Measurements from ENCODE around the gene KDM8.

KDM8 gene

GRCh38 chr16:27216297-27216885, 13.1 kb downstream of the KDM8 start:
- no peak for DNase-seq (ENCODE audit: low spot score)

GRCh38 chr16:27217256-27217655, 13.9 kb downstream of the KDM8 start:
- DNase-seq (ENCODE audit: low spot score): peak; percentile 33

- no peak for DNase-seq (ENCODE audit: low spot score)
Observed at GRCh38 chr16:27218756-27219155, 15.4 kb downstream of the KDM8 start.

- no peak for DNase-seq (ENCODE audit: low spot score)
Observed at GRCh38 chr16:27219161-27219560, 15.8 kb downstream of the KDM8 start.

GRCh38 chr16:27220120-27220519, 16.8 kb downstream of the KDM8 start:
- no peak for DNase-seq (ENCODE audit: low spot score)

- no peak for DNase-seq (ENCODE audit: low spot score)
Observed at GRCh38 chr16:27220527-27220926, 17.2 kb downstream of the KDM8 start.

GRCh38 chr16:27220991-27221390, 17.7 kb downstream of the KDM8 start:
- no peak for DNase-seq (ENCODE audit: low spot score)

- no peak for DNase-seq (ENCODE audit: low spot score)
Observed at GRCh38 chr16:27221576-27222248, 18.4 kb downstream of the KDM8 start.

- DNase-seq (ENCODE audit: low spot score): peak; percentile 80
Observed at GRCh38 chr16:27222249-27223225, 19.2 kb downstream of the KDM8 start.

GRCh38 chr16:27223226-27223610, 19.9 kb downstream of the KDM8 start:
- DNase-seq (ENCODE audit: low spot score): no peak

- DNase-seq (ENCODE audit: low spot score): no peak
Observed at GRCh38 chr16:27223701-27224100, 20.4 kb downstream of the KDM8 start.

- no peak for DNase-seq (ENCODE audit: low spot score)
Observed at GRCh38 chr16:27224271-27224737, 21.0 kb downstream of the KDM8 start.

GRCh38 chr16:27224741-27225300, 21.5 kb downstream of the KDM8 start:
- DNase-seq (ENCODE audit: low spot score): no peak

- no peak for DNase-seq (ENCODE audit: low spot score)
Observed at GRCh38 chr16:27225536-27226360, 22.4 kb downstream of the KDM8 start.

- DNase-seq (ENCODE audit: low spot score): no peak
Observed at GRCh38 chr16:27226476-27226875, 23.1 kb downstream of the KDM8 start.

- no peak for DNase-seq (ENCODE audit: low spot score)
Observed at GRCh38 chr16:27226976-27227705, 23.8 kb downstream of the KDM8 start.

- no peak for DNase-seq (ENCODE audit: low spot score)
Observed at GRCh38 chr16:27228045-27228444, 24.7 kb downstream of the KDM8 start.

GRCh38 chr16:27228621-27229501, 25.5 kb downstream of the KDM8 start:
- DNase-seq (ENCODE audit: low spot score): no peak

- no peak for DNase-seq (ENCODE audit: low spot score)
Observed at GRCh38 chr16:27229891-27230470, 26.7 kb downstream of the KDM8 start.

All from GM03348 (cell line).